ENCODE data around the gene FAM228A. TPM values are rescaled to one million over a fixed set of nuclear protein-coding genes. Genes with fewer than 3 reads are reported as not detected.

FAM228A gene
- total RNA-seq, 1 experiment from 2014 or later = not detected

DNA sequence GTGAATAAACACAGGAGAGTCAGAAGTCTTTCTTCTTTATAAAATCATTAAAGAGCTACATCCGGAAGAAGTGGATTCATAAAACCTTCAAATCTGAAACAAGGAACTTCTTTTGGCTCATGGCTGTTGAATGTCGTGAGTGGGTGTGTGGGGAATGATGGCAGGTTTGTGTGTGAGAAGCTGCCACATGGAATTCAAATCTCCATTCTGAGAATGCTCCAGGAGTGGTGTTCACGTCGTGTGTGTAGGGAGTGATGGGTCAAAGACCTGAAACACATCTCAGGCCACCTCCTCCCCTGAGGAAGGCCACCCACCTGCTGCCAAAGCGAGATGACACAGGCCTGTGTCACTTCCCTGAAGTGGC lies 28.9 kb downstream of the FAM228A start:
- POLR2A ChIA-PET = no interaction called here
- H3K27me3 ChIP-seq (replicated peaks; ENCODE audit: control insufficient read depth, insufficient read depth, low read length) = no peaks in the 10 kb centered on the region
- no peak overlapping the region for H3K4me3 ChIP-seq (ENCODE audit: low read depth, low read length)

GRCh38 chr2:24204505-24204904 lies 29.7 kb downstream of the FAM228A start:
- H3K27me3 Mint-ChIP-seq (ENCODE audit: insufficient read depth, unreplicated experiment) = no peaks in the 10 kb centered on the region
- CTCF ChIA-PET = no interaction called here

More for the DNA sequence above, 28.9 kb downstream of the FAM228A start:
- H3K27ac Mint-ChIP-seq (ENCODE audit: unreplicated experiment) = no peak overlapping the region
- no peaks in the 10 kb centered on the region for H3K36me3 ChIP-seq (ENCODE audit: control insufficient read depth, insufficient read depth, low read length)
- peaks cover 5% of the 10 kb centered on the region for H3K36me3 Mint-ChIP-seq (ENCODE audit: insufficient read depth, unreplicated experiment)
- no peaks in the 10 kb centered on the region for H3K9me3 ChIP-seq
- no peak overlapping the region for H3K4me3 Mint-ChIP-seq (ENCODE audit: unreplicated experiment)
- TF ChIP-seq, protein P1, sequence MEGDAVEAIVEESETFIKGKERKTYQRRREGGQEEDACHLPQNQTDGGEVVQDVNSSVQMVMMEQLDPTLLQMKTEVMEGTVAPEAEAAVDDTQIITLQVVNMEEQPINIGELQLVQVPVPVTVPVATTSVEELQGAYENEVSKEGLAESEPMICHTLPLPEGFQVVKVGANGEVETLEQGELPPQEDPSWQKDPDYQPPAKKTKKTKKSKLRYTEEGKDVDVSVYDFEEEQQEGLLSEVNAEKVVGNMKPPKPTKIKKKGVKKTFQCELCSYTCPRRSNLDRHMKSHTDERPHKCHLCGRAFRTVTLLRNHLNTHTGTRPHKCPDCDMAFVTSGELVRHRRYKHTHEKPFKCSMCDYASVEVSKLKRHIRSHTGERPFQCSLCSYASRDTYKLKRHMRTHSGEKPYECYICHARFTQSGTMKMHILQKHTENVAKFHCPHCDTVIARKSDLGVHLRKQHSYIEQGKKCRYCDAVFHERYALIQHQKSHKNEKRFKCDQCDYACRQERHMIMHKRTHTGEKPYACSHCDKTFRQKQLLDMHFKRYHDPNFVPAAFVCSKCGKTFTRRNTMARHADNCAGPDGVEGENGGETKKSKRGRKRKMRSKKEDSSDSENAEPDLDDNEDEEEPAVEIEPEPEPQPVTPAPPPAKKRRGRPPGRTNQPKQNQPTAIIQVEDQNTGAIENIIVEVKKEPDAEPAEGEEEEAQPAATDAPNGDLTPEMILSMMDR (IDR thresholded peaks at IDR 0.05; ENCODE audit: insufficient read depth in 1 of 2, low read depth in 1 of 2, low read length in 1 of 2, severe bottlenecking in 1 of 2, unreplicated experiment in 1 of 2) = no peak
- intact Hi-C loops (cut with micrococcal nuclease; ENCODE audit: unreplicated experiment) = no loop called here
- DNase-seq = no peak
- CTCF ChIA-PET = no interaction called here
- no peaks in the 10 kb centered on the region for H3K9me3 Mint-ChIP-seq (ENCODE audit: unreplicated experiment)
- H3K27me3 Mint-ChIP-seq (ENCODE audit: insufficient read depth, unreplicated experiment) = peaks cover 2% of the 10 kb centered on the region
- no TSS peak for BruUV-seq (replicated peaks)
- H3K4me1 Mint-ChIP-seq (ENCODE audit: low read depth, unreplicated experiment) = no peaks in the 10 kb centered on the region
- H3K4me1 ChIP-seq = no peaks in the 10 kb centered on the region

GRCh38 chr2:24205131-24205530 lies 30.3 kb downstream of the FAM228A start:
- no peak overlapping the region for H3K4me3 ChIP-seq (ENCODE audit: low read depth, low read length)
- intact Hi-C loops (cut with micrococcal nuclease; ENCODE audit: unreplicated experiment) = no loop called here
- POLR2A ChIA-PET = no interaction called here
- H3K4me1 Mint-ChIP-seq (ENCODE audit: low read depth, unreplicated experiment) = no peaks in the 10 kb centered on the region
- CTCF ChIA-PET = no interaction called here
- H3K9me3 ChIP-seq = no peaks in the 10 kb centered on the region
- H3K4me3 Mint-ChIP-seq (ENCODE audit: unreplicated experiment) = no peak overlapping the region
- H3K36me3 Mint-ChIP-seq (ENCODE audit: insufficient read depth, unreplicated experiment) = peaks cover 9% of the 10 kb centered on the region
- no peaks in the 10 kb centered on the region for H3K4me1 ChIP-seq
- no peaks in the 10 kb centered on the region for H3K27me3 ChIP-seq (replicated peaks; ENCODE audit: control insufficient read depth, insufficient read depth, low read length)
- TF ChIP-seq, protein P1 (IDR thresholded peaks at IDR 0.05; ENCODE audit: insufficient read depth in 1 of 2, low read depth in 1 of 2, low read length in 1 of 2, severe bottlenecking in 1 of 2, unreplicated experiment in 1 of 2) = no peak
- no TSS peak for BruUV-seq (replicated peaks)
- no peaks in the 10 kb centered on the region for H3K36me3 ChIP-seq (ENCODE audit: control insufficient read depth, insufficient read depth, low read length)
- H3K27ac Mint-ChIP-seq (ENCODE audit: unreplicated experiment) = no peak overlapping the region
- no peaks in the 10 kb centered on the region for H3K9me3 Mint-ChIP-seq (ENCODE audit: unreplicated experiment)
- DNase-seq = no peak
- no peaks in the 10 kb centered on the region for H3K27me3 Mint-ChIP-seq (ENCODE audit: insufficient read depth, unreplicated experiment)

More at GRCh38 chr2:24204505-24204904, 29.7 kb downstream of the FAM228A start:
- POLR2A ChIA-PET = no interaction called here
- Histone ChIP-seq H3K9me3 (no peaks in the 10 kb centered on the region), H3K4me1 (no peaks in the 10 kb centered on the region), H3K27me3 (replicated peaks; ENCODE audit: control insufficient read depth, insufficient read depth, low read length) (no peaks in the 10 kb centered on the region), H3K36me3 (ENCODE audit: control insufficient read depth, insufficient read depth, low read length) (no peaks in the 10 kb centered on the region), H3K4me3 (ENCODE audit: low read depth, low read length) (no peak overlapping the region)
- intact Hi-C loops (cut with micrococcal nuclease; ENCODE audit: unreplicated experiment) = no loop called here
- Mint-ChIP-seq H3K4me3 (ENCODE audit: unreplicated experiment) (no peak overlapping the region), H3K27ac (ENCODE audit: unreplicated experiment) (no peak overlapping the region), H3K9me3 (ENCODE audit: unreplicated experiment) (no peaks in the 10 kb centered on the region), H3K36me3 (ENCODE audit: insufficient read depth, unreplicated experiment) (peaks cover 9% of the 10 kb centered on the region), H3K4me1 (ENCODE audit: low read depth, unreplicated experiment) (no peaks in the 10 kb centered on the region)
- DNase-seq = no peak
- BruUV-seq (replicated peaks) = no TSS peak
- TF ChIP-seq, protein P1 (IDR thresholded peaks at IDR 0.05; ENCODE audit: insufficient read depth in 1 of 2, low read depth in 1 of 2, low read length in 1 of 2, severe bottlenecking in 1 of 2, unreplicated experiment in 1 of 2) = no peak
